SK-N-SH (cell line): Measurements from ENCODE around the gene ZNF148. TPM values are rescaled to one million over a fixed set of nuclear protein-coding genes. Genes with fewer than 3 reads are reported as not detected.

Source experiments
- CTCF ChIA-PET: fragments of 300-600, 350-600 bp; formaldehyde crosslinking; extraction: SDS; loops from one replicate; lab custom pipeline; 2021; lab: Yijun Ruan, JAX
- POLR2A ChIA-PET: fragments of 350-600 bp; sonication (Branson Sonifier 250); formaldehyde crosslinking; extraction: SDS; loops from one replicate; lab custom pipeline; 2020; ENCODE audit warnings: antibody characterized with exemption, inconsistent platforms; lab: Yijun Ruan, JAX
- DNase-seq: peaks from one replicate; pipeline ENCODE4 v3.0.0; 2012
- H2AFZ ChIP-seq: fragments of 200-600 bp; sonication (generic); 2 replicates; pipeline ENCODE4 v1.8.1; 2016; ENCODE audit warnings: antibody characterized with exemption, mild to moderate bottlenecking, low read depth
- H3F3A ChIP-seq: fragments of 200-600 bp; sonication (generic); replicated peaks from 2 replicates; pipeline ENCODE3; 2016; ENCODE audit warnings: antibody characterized with exemption, mild to moderate bottlenecking; ENCODE audit not compliant: insufficient read depth
- H3K27ac ChIP-seq, 2 experiments: fragments of 200-500 bp in 1 of 2; fragments of 200-600 bp in 1 of 2; sonication (Bioruptor generic) in 1 of 2; sonication (generic), shearing (Covaris generic) in 1 of 2; 2 replicates each; pipeline versions ENCODE4 v1.5.1 to v1.6.1; 2014 to 2016; ENCODE audit warnings: low read depth in 2 of 2, inconsistent platforms in 1 of 2, low read length in 1 of 2, mild to moderate bottlenecking in 1 of 2, mixed read lengths in 1 of 2
- H3K27me3 ChIP-seq: fragments of 200-600 bp; sonication (generic), shearing (Covaris generic); 2 replicates; pipeline ENCODE4 v1.6.1; 2016; ENCODE audit warnings: mixed run types; ENCODE audit not compliant: insufficient read depth
- H3K36me3 ChIP-seq, 2 experiments: fragments of 200-500 bp in 1 of 2; fragments of 200-600 bp in 1 of 2; sonication (Bioruptor generic) in 1 of 2; sonication (generic) in 1 of 2; replicated peaks in 1 of 2; 2 replicates each; pipeline versions ENCODE3 to v1.5.1; 2014 to 2016; ENCODE audit warnings: low read length in 1 of 2, mild to moderate bottlenecking in 1 of 2; ENCODE audit not compliant: insufficient read depth in 2 of 2, control insufficient read depth in 1 of 2
- H3K4me1 ChIP-seq, 2 experiments: fragments of 200-500 bp in 1 of 2; fragments of 200-600 bp in 1 of 2; sonication (Bioruptor generic) in 1 of 2; sonication (generic), shearing (Covaris generic) in 1 of 2; 2 replicates each; pipeline versions ENCODE4 v1.5.1 to v1.6.1; 2014 to 2016; ENCODE audit warnings: low read depth in 1 of 2, low read length in 1 of 2, mixed run types in 1 of 2; ENCODE audit not compliant: insufficient read depth in 2 of 2, control insufficient read depth in 1 of 2
- H3K4me2 ChIP-seq: fragments of 200-600 bp; sonication (generic), shearing (Covaris generic); 2 replicates; pipeline ENCODE4 v1.6.1; 2017; ENCODE audit warnings: mixed run types
- H3K4me3 ChIP-seq, 2 experiments: fragments of 200-500 bp in 1 of 2; fragments of 200-600 bp in 1 of 2; sonication (Bioruptor generic) in 1 of 2; sonication (generic), shearing (Covaris generic) in 1 of 2; 2 replicates each; pipeline versions ENCODE4 v1.5.1 to v1.8.1; 2014 to 2016; ENCODE audit warnings: low read depth in 2 of 2, inconsistent platforms in 1 of 2, low read length in 1 of 2, mild to moderate bottlenecking in 1 of 2, mixed read lengths in 1 of 2, moderate library complexity in 1 of 2
- H3K79me2 ChIP-seq: fragments of 200-600 bp; sonication (generic); 2 replicates; pipeline ENCODE4 v1.8.1; 2017; ENCODE audit warnings: mild to moderate bottlenecking; ENCODE audit not compliant: insufficient read depth
- H3K9ac ChIP-seq: fragments of 200-600 bp; sonication (generic); 2 replicates; pipeline ENCODE4 v1.6.1; 2017; ENCODE audit warnings: mixed run types
- H3K9me2 ChIP-seq: fragments of 200-600 bp; sonication (generic); 2 replicates; pipeline ENCODE4 v1.6.1; 2017; ENCODE audit warnings: mixed run types
- H3K9me3 ChIP-seq: fragments of 200-600 bp; sonication (generic); 2 replicates; pipeline ENCODE4 v1.6.1; 2017; ENCODE audit warnings: mixed run types, mild to moderate bottlenecking, moderate library complexity
- H4K20me1 ChIP-seq: fragments of 200-600 bp; sonication (generic); 2 replicates; pipeline ENCODE4 v1.6.1; 2017; ENCODE audit warnings: mild to moderate bottlenecking, mixed run types; ENCODE audit not compliant: insufficient read depth
- CHD2 ChIP-seq: fragments of 150-350 bp; IDR thresholded peaks from 2 replicates; pipeline ENCODE4 v1.6.1; 2018; ENCODE audit warnings: low read length; ENCODE audit not compliant: partially characterized antibody
- CTCF ChIP-seq: fragments of 200-600 bp; sonication (generic); IDR thresholded peaks from 2 replicates; pipeline ENCODE4 v1.6.1; 2017; ENCODE audit warnings: antibody characterized with exemption, mild to moderate bottlenecking, moderate library complexity
- ELF1 ChIP-seq: IDR thresholded peaks from 2 replicates; pipeline ENCODE4 v1.4.0; 2012
- EZH2phosphoT487 ChIP-seq: fragments of 200-600 bp; sonication (generic); IDR thresholded peaks from 2 replicates; pipeline ENCODE4 v1.6.1; 2017; ENCODE audit warnings: low read depth, mixed run types, mild to moderate bottlenecking, antibody characterized with exemption, moderate library complexity, borderline replicate concordance
- FOXJ3 ChIP-seq: sonication (generic); formaldehyde crosslinking; IDR thresholded peaks from 2 replicates; pipeline ENCODE4 v1.5.1; 2020; ENCODE audit warnings: mild to moderate bottlenecking, missing genetic modification reagents
- FOXM1 ChIP-seq: IDR thresholded peaks from 2 replicates; pipeline ENCODE4 v1.4.0; 2012; ENCODE audit warnings: low read depth, mild to moderate bottlenecking
- GABPA ChIP-seq: IDR thresholded peaks from 2 replicates; pipeline ENCODE4 v1.4.0; 2012; ENCODE audit warnings: low read depth, mild to moderate bottlenecking
- GATA2 ChIP-seq: sonication (generic); formaldehyde crosslinking; IDR thresholded peaks from 2 replicates; pipeline ENCODE4 v1.5.0; 2020; ENCODE audit warnings: mild to moderate bottlenecking, missing genetic modification reagents
- IRF3 ChIP-seq: fragments of 150-350 bp; IDR thresholded peaks from 2 replicates; pipeline ENCODE4 v1.6.1; 2016; ENCODE audit warnings: mild to moderate bottlenecking, low read depth, low read length
- JUND ChIP-seq: IDR thresholded peaks from 2 replicates; pipeline ENCODE4 v1.4.0; 2012
- MAX ChIP-seq: IDR thresholded peaks from 2 replicates; pipeline ENCODE4 v1.4.0; 2012; ENCODE audit warnings: low read depth
- MEF2A ChIP-seq: IDR thresholded peaks from 2 replicates; pipeline ENCODE4 v1.4.0; 2012; ENCODE audit warnings: low read depth, borderline replicate concordance
- POLR2AphosphoS5 ChIP-seq: IDR thresholded peaks from 2 replicates; pipeline ENCODE4 v1.6.1; 2012; ENCODE audit warnings: low read depth, low read length
- RCOR1 ChIP-seq: fragments of 150-350 bp; IDR thresholded peaks from 2 replicates; pipeline ENCODE4 v1.6.1; 2017; ENCODE audit warnings: antibody characterized with exemption, low read length
- SMC3 ChIP-seq: IDR thresholded peaks from 2 replicates; pipeline ENCODE4 v1.6.1; 2012; ENCODE audit warnings: low read depth, low read length, improper control_type of control experiment
- TAF1 ChIP-seq: IDR thresholded peaks from 2 replicates; pipeline ENCODE4 v1.6.1; 2012; ENCODE audit warnings: low read depth, mild to moderate bottlenecking, low read length, moderate library complexity, borderline replicate concordance
- TEAD4 ChIP-seq: IDR thresholded peaks from 2 replicates; pipeline ENCODE4 v1.4.0; 2012; ENCODE audit warnings: mild to moderate bottlenecking, borderline replicate concordance; ENCODE audit not compliant: insufficient read depth
- USF2 ChIP-seq: fragments of 150-350 bp; IDR thresholded peaks from 2 replicates; pipeline ENCODE4 v1.6.1; 2017; ENCODE audit warnings: antibody characterized with exemption, low read length, low read depth, borderline replicate concordance
- YY1 ChIP-seq: IDR thresholded peaks from 2 replicates; pipeline ENCODE4 v1.4.0; 2012; ENCODE audit warnings: low read depth, mild to moderate bottlenecking
- ZBTB33 ChIP-seq: IDR thresholded peaks from 2 replicates; pipeline ENCODE4 v1.4.0; 2012; ENCODE audit warnings: low read depth, borderline replicate concordance
- WGBS: methylation state at CpG from one replicate; pipeline ENCODE4 v1.1.6; 2017; ENCODE audit warnings: low lambda C conversion rate; 5-methylcytosine and 5-hydroxymethylcytosine counted together
- polyA plus RNA-seq, 3 experiments: library from polyadenylated mRNA; depleted of rRNA; stranded (reverse); fragments of >200 nt; gene quantifications; 2 replicates each; pipeline ENCODE4 v1.2.3, GENCODE V29; 2012

Gene ZNF148
- polyA plus RNA-seq, 1 of the 3 experiments (the other 2 are of a cell fraction): 5.1 TPM

- H3K4me1 ChIP-seq: peaks cover 0 to 4% of the 10 kb centered on the region in 2 experiments; a peak in 1 of 4 replicates
- H3K79me2 ChIP-seq: peaks cover 100% of the 10 kb centered on the region
- H2AFZ ChIP-seq: no peak overlapping the region
- H3K4me3 ChIP-seq: no peak overlapping the region
- no peaks in the 10 kb centered on the region for H3K9me2 ChIP-seq
- no peak overlapping the region for H3K4me2 ChIP-seq
- no peak for DNase-seq
- CTCF ChIA-PET: no interaction called here
- peaks cover 0 to 13% of the 10 kb centered on the region in 2 experiments for H3K36me3 ChIP-seq
- H4K20me1 ChIP-seq: peaks cover 69% of the 10 kb centered on the region
- no peak overlapping the region for H3K9ac ChIP-seq
- TF ChIP-seq GATA2: no peak
- no peak for TF ChIP-seq SMC3
- no peak for TF ChIP-seq EZH2phosphoT487
- TF ChIP-seq USF2: no peak
- TF ChIP-seq IRF3: no peak
- TF ChIP-seq FOXM1: no peak
- TF ChIP-seq TAF1: no peak
- no peak for TF ChIP-seq JUND
- no peak for TF ChIP-seq CHD2
- no peak for TF ChIP-seq RCOR1
- TF ChIP-seq ZBTB33: no peak
- no peak for TF ChIP-seq TEAD4
- no peak for TF ChIP-seq FOXJ3 (CRISPR knock-in tag)
- TF ChIP-seq GABPA: no peak
- TF ChIP-seq YY1: no peak
- no peak for TF ChIP-seq CTCF
- TF ChIP-seq ELF1: no peak
- TF ChIP-seq POLR2AphosphoS5: no peak
- TF ChIP-seq MAX: no peak
- no peak for TF ChIP-seq MEF2A
- WGBS: 84% methylated on average over 2 of the region's 2 CpGs
- no peaks in the 10 kb centered on the region for H3K27me3 ChIP-seq
- POLR2A ChIA-PET: interaction anchor here (0.7 kb wide), 1 partner anchor 307 kb away, joined by 3 read pairs; no protein-coding TSS in a partner anchor
- 0 out of 2 replicates have a peak, but pooled peaks cover 5% of the 10 kb centered on the region for H3K9me3 ChIP-seq
- no peak overlapping the region; a peak in 1 of 4 replicates for H3K27ac ChIP-seq
- H3F3A ChIP-seq: peaks cover 11% of the 10 kb centered on the region
Measured at GRCh38 chr3:125351814-125352456, 23.2 kb downstream of the ZNF148 start.
